ENCODE results near the gene PCP4. TPM values are rescaled to one million over a fixed set of nuclear protein-coding genes. Genes with fewer than 3 reads are reported as not detected.
"Not testable (repeated sequence)": the region's sequence is repeated elsewhere in the genome, so short reads cannot be mapped to it uniquely, and the experiment has no call there.

Gene PCP4
- total RNA-seq, 4 donors from 2014 or later = 1.3 to 12.4 (median 1.7) TPM

DNA sequence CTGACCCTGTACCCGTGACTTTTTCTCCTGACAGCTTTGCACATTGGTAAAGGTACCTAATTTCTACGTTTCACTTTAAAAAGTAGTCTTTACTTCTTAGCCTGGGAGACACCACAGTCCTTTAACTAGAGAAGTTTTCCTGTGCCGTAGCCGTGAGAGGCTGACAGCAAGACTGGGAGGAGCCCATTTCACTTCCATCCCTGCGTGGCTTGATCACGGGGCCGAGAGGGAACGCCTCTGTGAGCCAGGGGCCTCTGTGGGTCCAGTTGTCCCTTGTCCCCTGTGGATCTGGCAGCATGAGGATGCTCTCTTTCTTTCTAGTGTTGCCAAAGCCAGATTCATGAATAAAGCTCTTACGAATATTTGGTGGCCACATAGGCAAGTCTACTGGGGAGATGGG, 21.6 kb downstream of the PCP4 start:
- Histone ChIP-seq H3K9me3 (no peaks in the 10 kb centered on the region), H3K27ac (no peak overlapping the region), H3K27me3 (no peaks in the 10 kb centered on the region), H3K4me1 (no peaks in the 10 kb centered on the region), H3K4me3 (no peak overlapping the region), H3K36me3 (no peaks in the 10 kb centered on the region)
- no peak for DNase-seq (ENCODE audit: low spot score in 2 of 2)
- TF ChIP-seq EP300 (IDR thresholded peaks at IDR 0.05) = no peak
- TF ChIP-seq, protein P1, sequence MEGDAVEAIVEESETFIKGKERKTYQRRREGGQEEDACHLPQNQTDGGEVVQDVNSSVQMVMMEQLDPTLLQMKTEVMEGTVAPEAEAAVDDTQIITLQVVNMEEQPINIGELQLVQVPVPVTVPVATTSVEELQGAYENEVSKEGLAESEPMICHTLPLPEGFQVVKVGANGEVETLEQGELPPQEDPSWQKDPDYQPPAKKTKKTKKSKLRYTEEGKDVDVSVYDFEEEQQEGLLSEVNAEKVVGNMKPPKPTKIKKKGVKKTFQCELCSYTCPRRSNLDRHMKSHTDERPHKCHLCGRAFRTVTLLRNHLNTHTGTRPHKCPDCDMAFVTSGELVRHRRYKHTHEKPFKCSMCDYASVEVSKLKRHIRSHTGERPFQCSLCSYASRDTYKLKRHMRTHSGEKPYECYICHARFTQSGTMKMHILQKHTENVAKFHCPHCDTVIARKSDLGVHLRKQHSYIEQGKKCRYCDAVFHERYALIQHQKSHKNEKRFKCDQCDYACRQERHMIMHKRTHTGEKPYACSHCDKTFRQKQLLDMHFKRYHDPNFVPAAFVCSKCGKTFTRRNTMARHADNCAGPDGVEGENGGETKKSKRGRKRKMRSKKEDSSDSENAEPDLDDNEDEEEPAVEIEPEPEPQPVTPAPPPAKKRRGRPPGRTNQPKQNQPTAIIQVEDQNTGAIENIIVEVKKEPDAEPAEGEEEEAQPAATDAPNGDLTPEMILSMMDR (IDR thresholded peaks at IDR 0.05) = no peak
- TF ChIP-seq POLR2AphosphoS5 (IDR thresholded peaks at IDR 0.05) = no peak
- TF ChIP-seq POLR2A (IDR thresholded peaks at IDR 0.05) = no peak
- 86% methylated on average over 9 of the region's 9 CpGs for WGBS

DNA sequence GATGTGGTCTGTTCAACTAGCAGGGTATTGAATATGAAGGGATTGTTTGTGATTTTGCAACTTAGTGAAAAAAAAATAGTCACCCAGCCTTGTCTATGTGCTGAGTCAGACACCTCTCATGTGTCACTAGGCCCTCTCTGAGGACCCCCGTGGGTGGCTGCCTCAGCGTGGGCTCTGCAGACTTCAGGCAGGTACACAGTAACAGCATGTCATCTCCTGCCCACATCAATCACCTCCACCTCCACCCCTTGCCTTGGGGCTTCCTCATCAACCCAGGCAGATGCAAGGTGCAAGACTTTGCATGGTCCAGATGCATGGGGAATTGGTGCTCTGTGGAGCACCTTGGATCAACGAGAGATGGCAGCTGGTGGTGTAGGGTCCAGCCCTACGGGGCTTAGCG, 23.9 kb downstream of the PCP4 start:
- Histone ChIP-seq H3K27ac (no peak overlapping the region), H3K4me3 (no peak overlapping the region), H3K9me3 (no peaks in the 10 kb centered on the region), H3K4me1 (no peaks in the 10 kb centered on the region), H3K27me3 (no peaks in the 10 kb centered on the region), H3K36me3 (no peaks in the 10 kb centered on the region)
- DNase-seq (ENCODE audit: low spot score in 2 of 2) = no peak
- 47% methylated on average over 5 of the region's 5 CpGs for WGBS
- TF ChIP-seq, protein P1 (IDR thresholded peaks at IDR 0.05) = no peak
- no peak for TF ChIP-seq POLR2AphosphoS5 (IDR thresholded peaks at IDR 0.05)
- no peak for TF ChIP-seq POLR2A (IDR thresholded peaks at IDR 0.05)
- no peak for TF ChIP-seq EP300 (IDR thresholded peaks at IDR 0.05)

DNA sequence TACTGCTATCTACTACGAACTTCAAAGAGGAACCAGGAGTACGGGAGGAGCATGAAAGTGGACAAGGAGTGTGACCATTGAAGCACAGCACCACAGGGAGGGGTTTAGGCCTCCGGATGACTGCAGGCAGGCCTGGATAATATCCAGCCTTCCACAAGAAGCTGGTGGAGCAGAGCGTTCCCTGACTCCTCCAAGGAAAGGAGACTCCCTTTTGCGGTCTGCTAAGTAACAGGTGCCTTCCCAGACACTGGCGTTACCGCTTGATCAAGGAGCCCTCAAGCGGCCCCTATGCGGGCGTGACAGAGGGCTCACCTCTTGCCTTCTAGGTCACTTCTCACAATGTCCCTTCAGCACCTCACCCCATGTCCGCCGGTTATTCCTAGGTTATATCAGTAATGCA, 24.6 kb downstream of the PCP4 start:
- not testable (repeated sequence) for H3K27me3 ChIP-seq; H3K4me1 ChIP-seq; H3K27ac ChIP-seq; H3K36me3 ChIP-seq; H3K9me3 ChIP-seq; DNase-seq (ENCODE audit: low spot score in 2 of 2); H3K4me3 ChIP-seq
- 80% methylated on average over 12 of the region's 12 CpGs for whole genome bisulfite sequencing

DNA sequence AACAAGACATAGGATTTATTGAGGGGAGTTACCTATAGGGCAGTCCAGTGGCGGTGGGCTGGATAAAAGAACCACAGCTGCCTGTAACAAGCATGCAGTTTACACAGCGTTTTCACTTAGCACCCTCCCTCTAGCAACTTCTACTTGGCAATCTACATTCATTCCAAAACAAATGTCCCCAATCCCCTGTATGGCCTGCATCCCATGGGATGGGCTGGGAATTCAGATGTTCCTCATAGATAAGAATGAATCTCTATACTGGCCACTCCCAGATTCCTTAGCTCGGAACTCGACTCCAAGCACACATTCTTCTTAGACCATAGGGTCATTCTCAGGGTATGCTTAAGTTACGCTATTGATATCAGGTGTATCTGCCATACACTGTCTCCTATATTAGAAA, 33.3 kb downstream of the PCP4 start:
- Histone ChIP-seq H3K27me3 (no peaks in the 10 kb centered on the region), H3K36me3 (no peaks in the 10 kb centered on the region), H3K4me1 (no peaks in the 10 kb centered on the region), H3K9me3 (no peaks in the 10 kb centered on the region), H3K4me3 (no peak overlapping the region), H3K27ac (no peak overlapping the region)
- no peak for DNase-seq (ENCODE audit: low spot score in 2 of 2)
- 54% methylated on average over 5 of the region's 5 CpGs for WGBS
- TF ChIP-seq EP300 (IDR thresholded peaks at IDR 0.05) (no peak), POLR2AphosphoS5 (IDR thresholded peaks at IDR 0.05) (no peak), POLR2A (IDR thresholded peaks at IDR 0.05) (no peak)
- TF ChIP-seq, protein P1 (IDR thresholded peaks at IDR 0.05) = no peak

DNA sequence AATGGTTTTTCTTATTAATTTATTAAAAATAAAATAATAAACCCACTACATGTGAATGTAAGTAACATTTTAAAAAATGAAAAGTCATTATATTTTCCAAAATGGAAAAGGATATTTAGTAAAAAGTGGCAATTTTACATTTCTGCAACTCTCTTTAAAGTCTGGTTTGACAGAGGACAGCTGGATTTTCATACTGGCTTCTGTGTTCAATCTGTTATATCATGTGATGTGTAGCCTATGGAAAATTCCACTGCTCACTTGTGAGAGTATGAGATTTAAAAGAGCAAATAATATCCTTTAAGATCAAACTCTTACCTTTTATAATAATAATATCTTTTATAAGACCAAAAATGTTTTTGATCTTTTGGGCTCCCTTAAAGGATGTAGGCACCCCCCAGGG, 33.7 kb downstream of the PCP4 start:
- H3K27me3 ChIP-seq = no peaks in the 10 kb centered on the region
- no peak for TF ChIP-seq EP300 (IDR thresholded peaks at IDR 0.05)
- TF ChIP-seq, protein P1 (IDR thresholded peaks at IDR 0.05) = no peak
- no peak overlapping the region for H3K27ac ChIP-seq
- no peaks in the 10 kb centered on the region for H3K4me1 ChIP-seq
- DNase-seq (ENCODE audit: low spot score in 2 of 2) = no peak
- no peaks in the 10 kb centered on the region for H3K36me3 ChIP-seq
- no peak overlapping the region for H3K4me3 ChIP-seq
- no peaks in the 10 kb centered on the region for H3K9me3 ChIP-seq

DNA sequence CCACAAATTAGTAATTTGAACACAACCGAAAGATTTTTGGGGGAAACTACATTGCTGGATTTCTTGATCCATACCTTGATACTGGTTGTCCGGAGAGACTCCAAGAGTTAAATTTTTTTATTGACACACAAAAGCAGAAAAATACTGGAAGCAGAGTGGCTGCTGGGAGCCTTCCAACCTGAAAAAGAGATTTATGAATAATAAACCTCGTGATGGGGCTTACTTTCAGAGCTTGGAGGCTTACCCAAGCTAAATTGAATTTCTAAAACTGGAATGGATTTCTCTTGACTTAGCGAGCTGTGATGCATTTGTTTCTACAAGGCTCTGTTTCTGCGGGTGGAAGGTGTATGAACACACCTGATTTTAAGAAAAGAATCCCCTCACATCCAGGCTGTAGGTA, 35.7 kb downstream of the PCP4 start:
- no peak for TF ChIP-seq POLR2AphosphoS5 (IDR thresholded peaks at IDR 0.05)
- TF ChIP-seq EP300 (IDR thresholded peaks at IDR 0.05) = no peak
- Histone ChIP-seq H3K27ac (no peak overlapping the region), H3K36me3 (no peaks in the 10 kb centered on the region), H3K27me3 (no peaks in the 10 kb centered on the region), H3K4me3 (no peak overlapping the region), H3K4me1 (no peaks in the 10 kb centered on the region), H3K9me3 (no peaks in the 10 kb centered on the region)
- no peak for DNase-seq (ENCODE audit: low spot score in 2 of 2)
- 75% methylated on average over 5 of the region's 5 CpGs for WGBS
